ENCODE measurements around the gene WDR20. TPM values are rescaled to one million over a fixed set of nuclear protein-coding genes. Genes with fewer than 3 reads are reported as not detected.

The WDR20 gene
- total RNA-seq, 2 experiments from 2014 or later, result 13.3 to 31.0 TPM

DNA sequence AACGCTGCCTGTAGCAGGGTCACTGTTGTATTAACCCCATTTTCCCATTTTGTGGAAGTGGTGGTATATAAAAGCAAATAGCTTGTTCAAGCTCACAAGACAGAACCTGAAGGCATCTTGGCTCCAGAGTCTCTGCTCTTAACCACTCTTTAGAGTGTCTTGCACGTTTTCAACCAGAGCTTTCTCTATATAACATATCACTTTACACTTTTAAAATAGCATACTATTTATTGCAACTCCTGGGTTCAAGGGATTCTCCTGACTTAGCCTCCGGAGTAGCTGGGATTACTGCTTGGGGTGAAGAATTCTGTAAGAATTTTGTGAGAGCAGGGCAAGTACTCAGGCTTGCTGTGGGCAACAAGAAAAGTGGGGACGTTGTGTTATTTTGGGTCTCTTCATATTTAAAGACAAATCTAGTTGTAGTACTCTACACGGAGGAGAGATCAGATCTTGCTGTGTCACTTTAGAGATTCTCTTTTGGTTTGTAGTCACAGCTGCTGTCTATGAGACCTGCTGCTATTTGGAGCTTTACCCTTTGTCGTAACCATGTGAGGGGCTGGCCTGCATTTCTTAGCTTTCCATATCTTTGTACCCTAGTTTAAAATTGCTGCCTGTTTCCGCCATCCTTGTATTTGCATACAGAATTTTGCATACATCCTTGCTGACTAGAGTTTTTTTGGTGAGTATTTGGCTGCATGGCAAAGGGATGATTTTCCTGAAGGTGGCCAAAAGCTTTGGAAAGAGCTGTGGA lies 40.7 kb downstream of the WDR20 start:
- intact Hi-C loops (cut with micrococcal nuclease; ENCODE audit: unreplicated experiment), result no loop called here
- Histone ChIP-seq H3K9me3 (ENCODE audit: low read length) (no peaks in the 10 kb centered on the region), H3K4me2 (ENCODE audit: low read length) (peak overlapping the region; percentile 51), H3K4me1 (ENCODE audit: insufficient read depth, low read length, poor library complexity, severe bottlenecking) (peaks cover 25% of the 10 kb centered on the region), H3K9me2 (ENCODE audit: insufficient read depth, low read length) (no peaks in the 10 kb centered on the region), H3K4me3 (ENCODE audit: low read depth, low read length, poor library complexity, severe bottlenecking) (no peak overlapping the region), H2AFZ (ENCODE audit: low read length) (no peak overlapping the region), H3K79me2 (ENCODE audit: insufficient read depth, low read depth, low read length) (peaks cover 66% of the 10 kb centered on the region; the same call in 1 of the 2 replicates), H3K36me3 (ENCODE audit: insufficient read depth, low read length) (peaks cover 4% of the 10 kb centered on the region; the same call in 1 of the 2 replicates), H3K27ac (ENCODE audit: low read depth, low read length, poor library complexity, severe bottlenecking) (peak overlapping the region; percentile 1), H4K20me1 (ENCODE audit: insufficient read depth, low read length) (peaks cover 12% of the 10 kb centered on the region; the same call in 1 of the 2 replicates)
- peak; percentile 39 for DNase-seq (ENCODE audit: low spot score)
- TF ChIP-seq EZH2phosphoT487 (IDR thresholded peaks at IDR 0.05; ENCODE audit: borderline replicate concordance, low read depth, low read length), result no peak
- TF ChIP-seq, protein P1, sequence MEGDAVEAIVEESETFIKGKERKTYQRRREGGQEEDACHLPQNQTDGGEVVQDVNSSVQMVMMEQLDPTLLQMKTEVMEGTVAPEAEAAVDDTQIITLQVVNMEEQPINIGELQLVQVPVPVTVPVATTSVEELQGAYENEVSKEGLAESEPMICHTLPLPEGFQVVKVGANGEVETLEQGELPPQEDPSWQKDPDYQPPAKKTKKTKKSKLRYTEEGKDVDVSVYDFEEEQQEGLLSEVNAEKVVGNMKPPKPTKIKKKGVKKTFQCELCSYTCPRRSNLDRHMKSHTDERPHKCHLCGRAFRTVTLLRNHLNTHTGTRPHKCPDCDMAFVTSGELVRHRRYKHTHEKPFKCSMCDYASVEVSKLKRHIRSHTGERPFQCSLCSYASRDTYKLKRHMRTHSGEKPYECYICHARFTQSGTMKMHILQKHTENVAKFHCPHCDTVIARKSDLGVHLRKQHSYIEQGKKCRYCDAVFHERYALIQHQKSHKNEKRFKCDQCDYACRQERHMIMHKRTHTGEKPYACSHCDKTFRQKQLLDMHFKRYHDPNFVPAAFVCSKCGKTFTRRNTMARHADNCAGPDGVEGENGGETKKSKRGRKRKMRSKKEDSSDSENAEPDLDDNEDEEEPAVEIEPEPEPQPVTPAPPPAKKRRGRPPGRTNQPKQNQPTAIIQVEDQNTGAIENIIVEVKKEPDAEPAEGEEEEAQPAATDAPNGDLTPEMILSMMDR (conservative IDR thresholded peaks at IDR 0.05; ENCODE audit: low read length), result no peak
- no TSS peak for BruUV-seq (replicated peaks)
- CTCF ChIA-PET (ENCODE audit: unreplicated experiment), result interaction anchor here (0.6 kb wide), 1 partner anchor 730 kb away, joined by 7 read pairs; no protein-coding TSS in a partner anchor
- POLR2A ChIA-PET, result interaction anchor here (0.6 to 1.6 kb wide), 4 partner anchors 9 to 69 kb away, joined by 3 to 5 read pairs (median 4); no protein-coding TSS in a partner anchor

DNA sequence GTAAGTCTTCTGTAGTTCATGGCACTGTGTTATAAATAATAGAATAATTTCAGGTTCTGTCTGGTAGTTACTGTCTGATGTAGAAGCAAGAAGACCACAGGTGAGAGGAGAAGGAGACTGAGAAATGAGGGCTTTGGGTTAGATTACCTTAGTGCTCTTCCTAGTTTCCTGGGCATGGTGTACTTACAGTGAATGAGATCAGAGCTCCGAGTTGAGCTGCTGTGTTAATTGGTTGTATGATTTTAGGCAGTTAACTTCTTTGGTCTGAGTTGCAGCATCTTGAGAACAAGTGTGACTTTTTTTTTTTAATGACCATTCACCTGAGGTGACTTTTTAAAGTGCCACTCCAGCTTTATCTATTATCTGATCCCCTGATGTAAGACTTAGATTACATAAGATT lies 41.5 kb downstream of the WDR20 start:
- no peak for TF ChIP-seq EZH2phosphoT487 (IDR thresholded peaks at IDR 0.05; ENCODE audit: borderline replicate concordance, low read depth, low read length)
- TF ChIP-seq, protein P1 (conservative IDR thresholded peaks at IDR 0.05; ENCODE audit: low read length), result no peak
- peak overlapping the region; percentile 51 for H3K4me2 ChIP-seq (ENCODE audit: low read length)
- H3K27ac ChIP-seq (ENCODE audit: low read depth, low read length, poor library complexity, severe bottlenecking), result peak overlapping the region; percentile 1
- no peak for DNase-seq (ENCODE audit: low spot score)
- H2AFZ ChIP-seq (ENCODE audit: low read length), result no peak overlapping the region
- POLR2A ChIA-PET, result interaction anchor here (0.6 to 1.6 kb wide), 4 partner anchors 10 to 490 kb away, joined by 3 to 7 read pairs (median 4); no protein-coding TSS in a partner anchor
- peaks cover 70% of the 10 kb centered on the region; the same call in 1 of the 2 replicates for H3K79me2 ChIP-seq (ENCODE audit: insufficient read depth, low read depth, low read length)
- intact Hi-C loops (cut with micrococcal nuclease; ENCODE audit: unreplicated experiment), result no loop called here
- no peaks in the 10 kb centered on the region for H3K9me3 ChIP-seq (ENCODE audit: low read length)
- H4K20me1 ChIP-seq (ENCODE audit: insufficient read depth, low read length), result peaks cover 18% of the 10 kb centered on the region; the same call in 1 of the 2 replicates
- no peaks in the 10 kb centered on the region for H3K9me2 ChIP-seq (ENCODE audit: insufficient read depth, low read length)
- H3K36me3 ChIP-seq (ENCODE audit: insufficient read depth, low read length), result peaks cover 4% of the 10 kb centered on the region; the same call in 1 of the 2 replicates
- BruUV-seq (replicated peaks), result no TSS peak
- CTCF ChIA-PET (ENCODE audit: unreplicated experiment), result no interaction called here
- H3K4me1 ChIP-seq (ENCODE audit: insufficient read depth, low read length, poor library complexity, severe bottlenecking), result peaks cover 25% of the 10 kb centered on the region
- H3K4me3 ChIP-seq (ENCODE audit: low read depth, low read length, poor library complexity, severe bottlenecking), result no peak overlapping the region
